ENCODE results near the gene TMEM184A. TPM values are rescaled to one million over a fixed set of nuclear protein-coding genes. Genes with fewer than 3 reads are reported as not detected.
"Not testable (repeated sequence)": the region's sequence is repeated elsewhere in the genome, so short reads cannot be mapped to it uniquely, and the experiment has no call there.

The TMEM184A gene
- total RNA-seq, 1 experiment from 2014 or later, result 50.9 TPM

GRCh38 chr7:1529383-1530116 is 26.5 kb downstream of the TMEM184A start:
- DNase-seq (ENCODE audit: low spot score), result no peak

DNA sequence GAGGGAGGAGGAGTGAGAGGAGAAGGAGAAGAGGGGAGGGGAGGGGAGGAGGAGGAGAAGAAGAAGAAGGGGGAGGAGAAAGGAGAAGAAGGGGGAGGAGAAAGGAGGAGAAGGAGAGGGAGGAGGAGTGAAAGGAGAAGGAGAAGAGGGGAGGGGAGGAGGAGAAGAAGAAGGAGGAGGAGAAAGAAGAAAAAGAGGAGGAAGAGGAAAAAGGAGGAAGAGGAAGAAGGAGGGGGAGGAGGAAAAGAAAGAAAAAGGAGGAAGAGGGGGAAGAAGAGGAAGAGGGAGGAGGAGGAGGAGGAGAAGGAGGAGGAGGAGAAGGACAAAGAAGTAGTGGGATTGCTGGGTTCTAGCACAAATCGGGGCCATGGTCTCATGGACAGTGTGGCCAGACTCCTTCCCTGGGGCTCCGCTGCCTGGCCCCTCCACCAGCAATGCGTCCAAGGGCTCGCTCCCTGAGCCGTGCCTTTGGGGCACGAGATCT is 29.7 kb downstream of the TMEM184A start:
- no peak for DNase-seq (ENCODE audit: low spot score)

DNA sequence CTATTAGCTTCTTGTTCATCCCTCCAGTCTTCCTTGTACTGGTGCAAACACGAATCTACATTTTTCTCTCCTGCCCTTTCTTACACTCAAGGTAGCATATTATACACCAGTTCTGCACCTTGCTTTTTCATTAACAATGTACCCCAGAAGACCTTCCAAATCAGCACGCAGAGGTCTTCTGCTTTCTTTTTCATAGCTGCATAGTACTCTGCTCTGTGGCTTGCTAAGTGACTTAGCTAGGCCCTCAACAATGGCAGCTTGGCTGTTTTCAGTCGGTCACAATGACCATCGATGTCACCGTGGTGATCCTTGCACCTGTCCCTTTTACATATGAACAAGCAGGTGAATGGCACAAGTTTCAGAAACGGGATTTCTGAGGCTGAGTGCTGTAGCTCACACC is 30.6 kb downstream of the TMEM184A start:
- no peak for DNase-seq (ENCODE audit: low spot score)

- DNase-seq (ENCODE audit: low spot score), result no peak
Observed at GRCh38 chr7:1523844-1524243, 32.2 kb downstream of the TMEM184A start.

DNA sequence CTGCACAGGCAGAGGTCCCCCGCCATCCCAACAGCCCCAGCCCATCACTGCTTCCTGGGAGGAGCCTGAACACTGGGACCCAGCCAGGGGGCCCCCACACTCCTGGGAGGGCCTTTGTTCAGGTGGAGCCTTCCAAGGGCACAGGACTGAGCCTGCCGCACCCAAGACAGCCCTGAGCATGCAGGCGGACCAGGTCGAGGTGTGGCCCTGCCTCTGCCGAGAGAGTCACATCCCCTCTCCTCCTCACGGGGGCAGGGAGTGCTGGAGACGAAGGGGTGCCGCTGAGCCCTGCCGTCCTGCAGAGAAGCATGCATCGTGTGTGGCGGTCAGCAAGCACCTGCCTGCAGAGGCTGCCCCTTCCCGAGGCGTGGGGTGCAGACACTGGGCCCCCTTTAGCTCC is 32.8 kb downstream of the TMEM184A start:
- DNase-seq (ENCODE audit: low spot score), result no peak

GRCh38 chr7:1521456-1521855 is 34.5 kb downstream of the TMEM184A start:
- DNase-seq (ENCODE audit: low spot score), result no peak

- peak; percentile 83 for DNase-seq (ENCODE audit: low spot score)
Observed at GRCh38 chr7:1520539-1521234, 35.3 kb downstream of the TMEM184A start.

GRCh38 chr7:1519322-1519922 is 36.6 kb downstream of the TMEM184A start:
- DNase-seq (ENCODE audit: low spot score), result not testable (repeated sequence)

- DNase-seq (ENCODE audit: low spot score), result no peak
Observed at GRCh38 chr7:1516586-1517251, 39.3 kb downstream of the TMEM184A start.

DNA sequence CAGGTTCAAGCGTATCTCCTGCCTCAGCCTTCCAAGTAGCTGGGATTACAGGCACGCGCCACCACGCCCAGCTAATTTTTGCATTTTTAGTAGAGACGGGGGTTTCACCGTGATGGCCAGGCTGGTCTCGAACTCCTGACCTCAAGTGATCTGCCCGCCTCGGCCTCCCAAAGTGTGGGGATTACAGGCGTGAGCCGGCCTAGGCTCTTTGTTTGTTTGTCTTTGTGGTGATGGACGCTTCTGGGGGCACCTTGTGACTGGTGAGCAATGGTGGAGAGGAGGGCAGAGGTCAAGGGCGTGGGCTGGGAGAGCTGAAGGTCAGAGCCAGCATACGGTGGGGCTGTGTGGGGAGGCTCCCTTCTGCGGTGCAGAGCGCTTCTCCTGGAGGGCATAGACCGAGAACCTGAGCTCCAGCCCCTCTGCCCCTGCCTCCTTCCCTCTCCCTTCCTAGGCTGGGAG is 40.5 kb downstream of the TMEM184A start:
- DNase-seq (ENCODE audit: low spot score), result not testable (repeated sequence)

GRCh38 chr7:1514995-1515401 is 41.0 kb downstream of the TMEM184A start:
- DNase-seq (ENCODE audit: low spot score), result no peak

GRCh38 chr7:1514407-1514806 is 41.6 kb downstream of the TMEM184A start:
- no peak for DNase-seq (ENCODE audit: low spot score)

DNA sequence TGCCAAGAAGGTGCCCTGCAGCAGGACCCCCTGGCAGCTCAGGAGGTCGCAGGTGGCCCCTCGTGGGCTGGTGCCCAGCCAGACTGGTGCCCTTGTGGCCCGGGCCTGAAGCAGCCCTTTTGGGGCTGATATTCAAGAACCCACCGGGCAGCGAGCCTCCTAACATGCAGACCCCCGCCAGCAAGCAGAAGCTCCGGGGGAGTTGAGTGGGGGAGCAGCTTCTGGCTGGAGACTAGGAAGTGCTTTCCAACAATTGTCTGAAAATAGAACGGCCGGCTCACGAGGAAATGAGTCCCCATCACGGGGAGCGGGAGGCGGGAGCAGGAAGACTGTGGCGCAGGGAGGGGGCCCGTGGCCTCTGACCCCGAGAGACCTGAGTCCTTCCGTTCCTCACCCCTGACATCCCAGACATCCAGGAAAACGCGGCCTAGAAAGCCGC is 42.3 kb downstream of the TMEM184A start:
- DNase-seq (ENCODE audit: low spot score), result no peak

DNA sequence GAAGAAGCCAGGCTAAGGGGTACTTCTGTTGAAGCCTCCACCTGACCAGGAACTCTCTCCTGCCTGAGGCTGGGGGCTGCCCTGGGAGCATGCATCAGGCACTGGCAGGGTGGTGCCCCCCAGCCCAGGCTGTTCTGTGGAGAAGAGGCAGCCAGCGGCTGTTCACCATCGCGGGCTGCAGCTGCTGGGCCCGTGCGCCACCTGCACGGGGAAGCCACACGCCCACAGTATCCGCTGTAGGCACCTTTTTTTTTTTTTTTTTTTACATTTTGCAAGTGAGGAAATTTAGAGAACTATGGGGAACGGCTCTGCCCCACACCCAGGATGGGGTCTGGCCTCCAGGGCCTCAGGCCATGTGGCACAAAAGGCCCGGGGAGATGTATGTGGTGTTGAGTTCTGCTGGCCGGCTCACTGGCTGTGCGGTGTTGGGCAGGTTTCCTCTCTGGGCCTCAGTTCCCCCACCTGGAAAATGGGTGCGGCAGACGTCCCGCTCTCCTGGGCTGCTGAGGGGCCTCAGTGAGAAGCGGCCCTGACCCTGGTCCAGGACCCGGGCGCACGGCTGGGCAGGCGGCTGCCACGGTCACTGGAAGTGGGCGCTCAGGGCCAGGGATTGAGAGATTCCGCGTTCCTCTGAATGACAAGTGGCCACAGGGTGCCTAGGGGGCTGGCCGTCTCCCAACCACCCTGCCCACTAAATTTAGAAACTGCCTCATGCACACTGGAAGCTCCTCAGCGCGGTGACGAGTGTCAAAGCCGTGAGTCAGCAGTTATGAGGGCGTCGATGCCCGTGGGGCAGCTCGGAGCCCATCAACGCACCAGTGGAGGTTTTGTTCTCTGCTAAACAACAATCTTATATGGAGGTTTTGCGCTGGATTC is 43.0 kb downstream of the TMEM184A start:
- DNase-seq (ENCODE audit: low spot score), result no peak

DNA sequence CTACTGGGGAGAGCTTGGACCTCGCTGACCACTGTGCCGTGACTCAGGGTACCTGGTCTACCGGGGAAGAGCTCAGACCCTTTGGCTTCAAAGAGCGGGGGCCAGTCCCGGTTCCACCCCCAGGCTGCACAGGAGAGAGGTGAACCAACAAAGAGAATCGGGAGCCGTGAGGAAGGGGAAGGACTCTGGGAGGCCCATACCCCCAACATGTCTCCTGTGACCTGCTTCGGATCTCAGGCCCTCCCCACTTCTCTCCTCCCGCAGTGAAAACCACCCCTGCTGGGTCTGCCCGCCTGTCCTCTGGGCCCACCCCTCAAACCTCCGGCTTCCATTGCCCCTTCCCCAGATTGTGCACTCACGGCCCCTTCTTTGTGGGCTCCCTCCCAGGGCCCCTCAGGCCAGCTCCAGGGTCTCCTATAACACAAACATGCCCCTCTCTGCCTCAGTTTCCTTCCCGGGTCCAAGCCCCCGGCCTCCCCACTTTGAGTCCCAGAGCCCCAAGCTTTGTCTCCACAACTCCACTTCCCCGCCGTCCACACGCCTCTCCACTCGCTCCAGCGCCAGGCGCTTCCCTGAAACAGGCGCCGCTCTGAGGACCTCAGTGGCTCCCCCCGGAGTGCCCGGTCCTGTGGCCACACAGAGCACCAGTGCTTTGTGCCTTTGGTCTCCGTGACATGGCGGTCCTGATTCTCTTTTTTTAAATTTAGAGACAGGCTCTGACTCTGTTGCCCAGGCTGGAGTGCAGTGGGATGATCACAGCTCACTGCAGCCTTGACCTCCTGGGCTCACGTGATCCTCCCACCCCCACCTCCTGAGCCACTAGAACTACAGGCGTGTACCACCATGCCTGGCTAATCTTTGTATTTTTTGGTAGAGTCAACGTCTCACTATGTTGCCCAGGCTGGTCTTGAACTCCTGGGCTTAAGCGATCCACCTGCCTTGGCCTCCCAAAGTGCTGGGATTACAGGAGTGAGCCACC is 44.3 kb downstream of the TMEM184A start:
- DNase-seq (ENCODE audit: low spot score), result no peak

DNA sequence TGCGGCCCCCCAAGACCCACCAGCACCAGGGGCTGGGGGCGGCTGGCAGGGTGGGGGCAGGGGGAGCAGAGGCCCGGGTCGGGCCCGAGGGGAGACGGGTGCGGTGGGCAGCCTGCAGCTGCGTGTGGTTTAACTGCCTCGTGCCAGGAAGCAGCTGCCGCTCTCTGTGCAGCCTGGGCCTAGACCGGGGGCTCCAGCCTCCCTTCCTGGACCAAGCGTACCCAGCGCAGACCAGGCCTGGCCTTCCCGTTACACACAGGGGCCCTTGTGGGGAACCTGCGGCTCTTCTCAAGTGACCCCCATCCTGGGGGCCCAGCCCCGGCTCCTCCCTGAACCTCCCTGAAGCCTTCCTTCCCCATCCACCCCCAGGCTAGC is 45.2 kb downstream of the TMEM184A start:
- DNase-seq (ENCODE audit: low spot score), result no peak

- DNase-seq (ENCODE audit: low spot score), result no peak
Observed at GRCh38 chr7:1509226-1509625, 46.8 kb downstream of the TMEM184A start.

DNA sequence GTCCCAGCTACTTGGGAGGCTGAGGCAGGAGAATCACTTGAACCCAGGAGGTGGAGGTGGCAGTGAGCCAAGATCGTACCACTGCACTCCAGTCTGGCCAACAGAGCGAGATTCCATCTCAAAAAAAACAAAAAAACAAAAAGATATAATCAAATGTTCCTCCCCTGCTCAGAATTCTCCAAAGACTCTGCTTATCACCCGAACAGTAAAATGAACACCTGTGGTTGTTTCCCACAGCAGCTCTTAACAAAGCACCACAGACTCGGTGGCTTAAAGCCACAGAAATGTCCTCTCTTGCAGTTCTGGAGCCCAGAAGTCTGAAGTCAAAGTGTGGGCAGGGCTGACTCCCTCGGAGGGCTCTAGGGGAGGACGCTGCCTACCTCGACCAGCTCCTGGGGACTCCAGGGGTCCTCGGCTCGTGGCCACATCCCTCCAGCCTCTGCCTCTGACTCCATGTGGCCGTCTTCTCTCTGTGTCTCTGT is 47.7 kb downstream of the TMEM184A start:
- DNase-seq (ENCODE audit: low spot score), result no peak

GRCh38 chr7:1505731-1506550 is 50.1 kb downstream of the TMEM184A start:
- DNase-seq (ENCODE audit: low spot score), result no peak

Measured in HT-29 (cell line).